ENCODE data around the gene ATP1A4.

Gene ATP1A4

DNA sequence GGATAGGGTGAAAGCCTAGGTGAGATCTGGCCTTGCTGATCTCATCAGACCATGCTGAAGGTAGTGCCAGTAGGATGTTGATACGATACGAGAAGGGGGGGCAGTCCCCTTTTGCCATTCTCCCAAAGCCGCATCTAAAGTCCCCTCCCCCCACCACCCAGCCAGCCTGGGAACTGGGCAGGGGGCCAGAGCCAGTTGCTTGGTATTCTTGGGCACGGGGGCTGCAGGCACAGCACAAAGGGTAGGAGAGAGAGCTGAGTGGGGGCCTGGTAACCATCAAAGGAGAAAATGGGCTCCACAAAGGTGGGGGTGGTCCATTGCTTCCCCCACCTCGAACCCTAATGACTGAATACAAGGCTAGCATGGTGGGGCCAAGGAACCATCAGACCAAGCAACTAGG, 59.2 kb downstream of the ATP1A4 start (continued):
- TF ChIP-seq GLIS2 (tag by site-specific recombination; IDR thresholded peaks at IDR 0.05), result no peak

DNA sequence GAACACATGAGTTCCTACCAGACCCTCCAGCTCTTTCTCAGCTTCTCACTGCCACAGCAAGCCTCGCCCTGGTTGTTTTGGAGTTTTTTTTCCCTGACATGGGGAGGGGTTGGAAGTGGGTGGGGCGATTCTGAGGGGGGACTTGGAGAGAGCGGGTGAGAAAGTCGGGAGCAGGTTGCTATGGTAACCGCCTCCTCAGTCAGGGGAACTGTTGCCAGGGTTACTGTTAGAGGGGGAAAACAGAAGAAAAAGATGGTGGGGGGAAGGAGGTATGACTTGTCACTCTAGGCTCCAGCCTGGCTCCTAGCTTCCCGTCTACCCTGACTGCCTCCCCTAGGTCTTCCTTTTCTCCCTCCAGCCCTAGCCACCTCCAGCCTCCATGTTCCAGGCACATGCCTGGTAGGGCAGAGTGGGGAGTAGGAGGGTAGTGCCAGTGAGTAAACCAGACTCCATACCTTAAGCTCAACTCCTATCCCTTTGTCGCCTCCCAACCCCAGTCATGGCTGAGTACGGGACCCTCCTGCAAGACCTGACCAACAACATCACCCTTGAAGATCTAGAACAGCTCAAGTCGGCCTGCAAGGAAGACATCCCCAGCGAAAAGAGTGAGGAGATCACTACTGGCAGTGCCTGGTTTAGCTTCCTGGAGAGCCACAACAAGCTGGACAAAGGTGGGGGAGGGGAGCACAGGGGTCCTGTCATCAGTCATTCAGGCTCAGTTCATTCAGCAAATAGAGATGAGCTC, 59.8 kb downstream of the ATP1A4 start:
- TF ChIP-seq ZNF398 (tag by site-specific recombination; IDR thresholded peaks at IDR 0.05) (peak; percentile 46), YY1 (tag by site-specific recombination; IDR thresholded peaks at IDR 0.05) (no peak), ZNF202 (tag by site-specific recombination; IDR thresholded peaks at IDR 0.05; ENCODE audit: borderline replicate concordance) (no peak)
- TF ChIP-seq, protein P1, sequence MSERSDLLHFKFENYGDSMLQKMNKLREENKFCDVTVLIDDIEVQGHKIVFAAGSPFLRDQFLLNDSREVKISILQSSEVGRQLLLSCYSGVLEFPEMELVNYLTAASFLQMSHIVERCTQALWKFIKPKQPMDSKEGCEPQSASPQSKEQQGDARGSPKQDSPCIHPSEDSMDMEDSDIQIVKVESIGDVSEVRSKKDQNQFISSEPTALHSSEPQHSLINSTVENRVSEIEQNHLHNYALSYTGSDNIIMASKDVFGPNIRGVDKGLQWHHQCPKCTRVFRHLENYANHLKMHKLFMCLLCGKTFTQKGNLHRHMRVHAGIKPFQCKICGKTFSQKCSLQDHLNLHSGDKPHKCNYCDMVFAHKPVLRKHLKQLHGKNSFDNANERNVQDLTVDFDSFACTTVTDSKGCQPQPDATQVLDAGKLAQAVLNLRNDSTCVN (tag by site-specific recombination; optimal IDR thresholded peaks at IDR 0.05), result peak; percentile 6
- peaks cover 6 to 98% of the 10 kb centered on the region in 2 experiments for H3K36me3 ChIP-seq (ENCODE audit: control insufficient read depth in 2 of 2, insufficient read depth in 1 of 2, low read length in 2 of 2)
- ChIA-PET POLR2A (interaction anchor here (1.3 kb wide), 1 partner anchor 8 kb away, joined by 3 read pairs; no protein-coding TSS in a partner anchor), CTCF (interaction anchor here (0.6 to 1.3 kb wide), 8 partner anchors 8 to 165 kb away, joined by 3 to 5 read pairs (median 4); no protein-coding TSS in a partner anchor)
- H3K4me1 ChIP-seq (ENCODE audit: control insufficient read depth, insufficient read depth, low read length), result 0 out of 2 replicates have a peak, but pooled peaks cover 2% of the 10 kb centered on the region
- H3K9me3 ChIP-seq (ENCODE audit: control insufficient read depth, insufficient read depth, low read depth, low read length), result no peaks in the 10 kb centered on the region
- H3K4me3 ChIP-seq (ENCODE audit: low read depth, low read length), result no peak overlapping the region
- no peak overlapping the region for H3K27ac ChIP-seq (ENCODE audit: extremely low read depth, low read depth, low read length)

- H3K36me3 ChIP-seq (ENCODE audit: control insufficient read depth in 2 of 2, insufficient read depth in 1 of 2, low read length in 2 of 2), result peaks cover 21 to 100% of the 10 kb centered on the region in 2 experiments; a peak in 2 of 3 replicates
- CTCF ChIA-PET, result interaction anchor here (2.3 kb wide), 1 partner anchor 21 kb away, joined by 9 read pairs; no protein-coding TSS in a partner anchor
Measured at GRCh38 chr1:160214481-160215140, 63.2 kb downstream of the ATP1A4 start.

GRCh38 chr1:160216301-160216700, 64.9 kb downstream of the ATP1A4 start:
- H3K9me3 ChIP-seq (ENCODE audit: control insufficient read depth, insufficient read depth, low read depth, low read length), result no peaks in the 10 kb centered on the region
- no peak overlapping the region for H3K27ac ChIP-seq (ENCODE audit: extremely low read depth, low read depth, low read length)
- ChIA-PET POLR2A (interaction anchor here (0.9 kb wide), 1 partner anchor 69 kb away, joined by 3 read pairs; the partner anchor contains the start of gene PEX19), CTCF (interaction anchor here (0.6 to 2.3 kb wide), 2 partner anchors 18 to 23 kb away, joined by 3 to 9 read pairs; no protein-coding TSS in a partner anchor)
- H3K4me3 ChIP-seq (ENCODE audit: low read depth, low read length), result no peak overlapping the region
- no peaks in the 10 kb centered on the region for H3K4me1 ChIP-seq (ENCODE audit: control insufficient read depth, insufficient read depth, low read length)
- peaks cover 21 to 100% of the 10 kb centered on the region in 2 experiments; a peak in 2 of 3 replicates for H3K36me3 ChIP-seq (ENCODE audit: control insufficient read depth in 2 of 2, insufficient read depth in 1 of 2, low read length in 2 of 2)
- no peak for TF ChIP-seq ZNF513 (tag by site-specific recombination; IDR thresholded peaks at IDR 0.05)
- no peak for TF ChIP-seq ZNF155 (tag by site-specific recombination; IDR thresholded peaks at IDR 0.05)
- TF ChIP-seq ZNF785 (tag by site-specific recombination; IDR thresholded peaks at IDR 0.05), result no peak
- TF ChIP-seq GLI4 (tag by site-specific recombination; IDR thresholded peaks at IDR 0.05), result no peak
- no peak for TF ChIP-seq ZBTB8A (tag by site-specific recombination; IDR thresholded peaks at IDR 0.05)
- TF ChIP-seq, protein P2, sequence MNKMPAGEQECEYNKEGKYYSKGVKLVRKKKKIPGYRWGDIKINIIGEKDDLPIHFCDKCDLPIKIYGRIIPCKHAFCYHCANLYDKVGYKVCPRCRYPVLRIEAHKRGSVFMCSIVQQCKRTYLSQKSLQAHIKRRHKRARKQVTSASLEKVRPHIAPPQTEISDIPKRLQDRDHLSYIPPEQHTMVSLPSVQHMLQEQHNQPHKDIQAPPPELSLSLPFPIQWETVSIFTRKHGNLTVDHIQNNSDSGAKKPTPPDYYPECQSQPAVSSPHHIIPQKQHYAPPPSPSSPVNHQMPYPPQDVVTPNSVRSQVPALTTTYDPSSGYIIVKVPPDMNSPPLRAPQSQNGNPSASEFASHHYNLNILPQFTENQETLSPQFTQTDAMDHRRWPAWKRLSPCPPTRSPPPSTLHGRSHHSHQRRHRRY (tag by site-specific recombination; IDR thresholded peaks at IDR 0.05), result no peak
- TF ChIP-seq BCL11B (tag by site-specific recombination; IDR thresholded peaks at IDR 0.05; ENCODE audit: low read depth), result no peak

More at GRCh38 chr1:160214481-160215140, 63.2 kb downstream of the ATP1A4 start:
- Histone ChIP-seq H3K4me1 (ENCODE audit: control insufficient read depth, insufficient read depth, low read length) (0 out of 2 replicates have a peak, but pooled peaks cover 2% of the 10 kb centered on the region), H3K4me3 (ENCODE audit: low read depth, low read length) (no peak overlapping the region), H3K27ac (ENCODE audit: extremely low read depth, low read depth, low read length) (no peak overlapping the region), H3K9me3 (ENCODE audit: control insufficient read depth, insufficient read depth, low read depth, low read length) (no peaks in the 10 kb centered on the region)
- TF ChIP-seq ZNF394 (tag by site-specific recombination; IDR thresholded peaks at IDR 0.05; ENCODE audit: borderline replicate concordance) (no peak), ZNF654 (tag by site-specific recombination; IDR thresholded peaks at IDR 0.05; ENCODE audit: low read depth) (no peak), ZSCAN4 (tag by site-specific recombination; IDR thresholded peaks at IDR 0.05) (no peak), TCF7L2 (IDR thresholded peaks at IDR 0.05; ENCODE audit: borderline replicate concordance, low read depth, low read length) (no peak)
- TF ChIP-seq, protein P1 (tag by site-specific recombination; optimal IDR thresholded peaks at IDR 0.05), result no peak
- POLR2A ChIA-PET, result no interaction called here
